HEK293 (cell line): ENCODE measurements around the gene DSG1.
A peak's percentile ranks its signal among the peaks of the same experiment; 100 is the strongest.

Experiments
- CTCF ChIA-PET: fragments of 350-600 bp; formaldehyde crosslinking; extraction: SDS; loops from one replicate; lab custom pipeline; 2021; ENCODE audit warnings: antibody characterized with exemption; lab: Yijun Ruan, JAX
- POLR2A ChIA-PET: fragments of 300-600 bp; formaldehyde crosslinking; extraction: SDS; loops from one replicate; lab custom pipeline; 2020; ENCODE audit warnings: antibody characterized with exemption, inconsistent platforms; lab: Yijun Ruan, JAX
- H3K27ac ChIP-seq: fragments of 200-500 bp; sonication (Bioruptor generic); 2 replicates; pipeline ENCODE4 v1.5.1; 2014; ENCODE audit warnings: low read depth, low read length, control low read depth, inconsistent platforms; ENCODE audit errors: extremely low read depth
- H3K36me3 ChIP-seq, 2 experiments: fragments of 200-500 bp in 1 of 2; sonication (Bioruptor generic) in 1 of 2; 1 replicate in 1 of 2; 2 replicates in 1 of 2; pipeline ENCODE4 v1.5.1; 2014 to 2017; ENCODE audit warnings: inconsistent platforms in 2 of 2, low read length in 2 of 2; ENCODE audit not compliant: control insufficient read depth in 2 of 2, insufficient read depth in 1 of 2
- H3K4me1 ChIP-seq: fragments of 200-500 bp; sonication (Bioruptor generic); 2 replicates; pipeline ENCODE4 v1.5.1; 2014; ENCODE audit warnings: mild to moderate bottlenecking, low read length, inconsistent platforms; ENCODE audit not compliant: control insufficient read depth, insufficient read depth
- H3K4me3 ChIP-seq: 2 replicates; pipeline ENCODE4 v1.5.1; 2011; ENCODE audit warnings: low read depth, mild to moderate bottlenecking, control low read depth, low read length, moderate library complexity
- H3K9me3 ChIP-seq: fragments of 200-500 bp; sonication (Bioruptor generic); 2 replicates; pipeline ENCODE4 v1.5.1; 2014; ENCODE audit warnings: low read depth, low read length, inconsistent platforms; ENCODE audit not compliant: control insufficient read depth, insufficient read depth
- FEZF1 ChIP-seq: fragments of 450-650 bp; formaldehyde crosslinking; IDR thresholded peaks from 2 replicates; pipeline ENCODE4 v1.5.1; 2016; ENCODE audit warnings: missing biosample characterization, missing genetic modification characterization
- GFI1B ChIP-seq: fragments of 450-650 bp; formaldehyde crosslinking; IDR thresholded peaks from 2 replicates; pipeline ENCODE4 v1.5.1; 2016; ENCODE audit warnings: missing biosample characterization, missing genetic modification characterization
- MEIS1 ChIP-seq: sonication (generic); formaldehyde crosslinking; IDR thresholded peaks from 2 replicates; pipeline ENCODE4 v1.8.1; 2022; ENCODE audit warnings: missing genetic modification reagents, mild to moderate bottlenecking, borderline replicate concordance
- MYNN ChIP-seq: fragments of 450-650 bp; formaldehyde crosslinking; IDR thresholded peaks from 2 replicates; pipeline ENCODE4 v1.5.1; 2016; ENCODE audit warnings: missing biosample characterization, missing genetic modification characterization, borderline replicate concordance
- OSR2 ChIP-seq: fragments of 450-650 bp; formaldehyde crosslinking; IDR thresholded peaks from 2 replicates; pipeline ENCODE4 v1.5.1; 2016; ENCODE audit warnings: missing biosample characterization, missing genetic modification characterization
- SALL2 ChIP-seq: fragments of 450-650 bp; formaldehyde crosslinking; IDR thresholded peaks from 2 replicates; pipeline ENCODE4 v1.5.0; 2017; ENCODE audit warnings: missing biosample characterization, mild to moderate bottlenecking, missing genetic modification characterization, borderline replicate concordance
- SCRT2 ChIP-seq: fragments of 450-650 bp; formaldehyde crosslinking; IDR thresholded peaks from 2 replicates; pipeline ENCODE4 v1.5.1; 2016; ENCODE audit warnings: missing biosample characterization, missing genetic modification characterization
- SP7 ChIP-seq: fragments of 450-650 bp; formaldehyde crosslinking; IDR thresholded peaks from 2 replicates; pipeline ENCODE4 v1.5.1; 2016; ENCODE audit warnings: missing biosample characterization, missing genetic modification characterization
- TCF7L2 ChIP-seq: IDR thresholded peaks from 2 replicates; pipeline ENCODE4 v1.6.1; 2011; ENCODE audit warnings: low read depth, mild to moderate bottlenecking, inconsistent platforms, low read length, moderate library complexity, borderline replicate concordance
- WT1 ChIP-seq: fragments of 450-650 bp; formaldehyde crosslinking; IDR thresholded peaks from 2 replicates; pipeline ENCODE4 v1.5.1; 2016; ENCODE audit warnings: missing biosample characterization, missing genetic modification characterization
- ZBTB1 ChIP-seq: fragments of 450-650 bp; formaldehyde crosslinking; IDR thresholded peaks from 2 replicates; pipeline ENCODE4 v1.5.1; 2016; ENCODE audit warnings: missing biosample characterization, missing genetic modification characterization
- ZBTB26 ChIP-seq: fragments of 450-650 bp; formaldehyde crosslinking; optimal IDR thresholded peaks from 2 replicates; pipeline ENCODE3; 2016; ENCODE audit warnings: missing biosample characterization, mild to moderate bottlenecking, missing genetic modification characterization
- ZBTB48 ChIP-seq: fragments of 450-650 bp; formaldehyde crosslinking; IDR thresholded peaks from 2 replicates; pipeline ENCODE4 v1.5.1; 2016; ENCODE audit warnings: missing biosample characterization, missing genetic modification characterization
- ZFP37 ChIP-seq: fragments of 450-650 bp; formaldehyde crosslinking; IDR thresholded peaks from 2 replicates; pipeline ENCODE4 v1.5.1; 2016; ENCODE audit warnings: missing biosample characterization, missing genetic modification characterization
- ZNF132 ChIP-seq: fragments of 450-650 bp; formaldehyde crosslinking; IDR thresholded peaks from 2 replicates; pipeline ENCODE4 v1.5.1; 2017; ENCODE audit warnings: missing biosample characterization, missing genetic modification characterization, borderline replicate concordance
- ZNF133 ChIP-seq: fragments of 450-650 bp; formaldehyde crosslinking; IDR thresholded peaks from 2 replicates; pipeline ENCODE4 v1.5.1; 2016; ENCODE audit warnings: missing biosample characterization, missing genetic modification characterization
- ZNF155 ChIP-seq: fragments of 450-650 bp; formaldehyde crosslinking; IDR thresholded peaks from 2 replicates; pipeline ENCODE4 v1.5.1; 2016; ENCODE audit warnings: missing biosample characterization, missing genetic modification characterization
- ZNF239 ChIP-seq: fragments of 450-650 bp; formaldehyde crosslinking; IDR thresholded peaks from 2 replicates; pipeline ENCODE4 v1.5.1; 2016; ENCODE audit warnings: missing biosample characterization, missing genetic modification characterization
- ZNF426 ChIP-seq: fragments of 450-650 bp; formaldehyde crosslinking; IDR thresholded peaks from 2 replicates; pipeline ENCODE4 v1.5.1; 2017; ENCODE audit warnings: missing biosample characterization, missing genetic modification characterization, mild to moderate bottlenecking, inconsistent platforms, moderate library complexity
- ZNF514 ChIP-seq: fragments of 450-650 bp; formaldehyde crosslinking; IDR thresholded peaks from 2 replicates; pipeline ENCODE4 v1.5.1; 2016; ENCODE audit warnings: missing biosample characterization, missing genetic modification characterization
- ZNF585B ChIP-seq: fragments of 450-650 bp; formaldehyde crosslinking; IDR thresholded peaks from 2 replicates; pipeline ENCODE4 v1.5.1; 2016; ENCODE audit warnings: missing biosample characterization, missing genetic modification characterization
- ZNF654 ChIP-seq: fragments of 450-650 bp; formaldehyde crosslinking; IDR thresholded peaks from 2 replicates; pipeline ENCODE4 v1.5.1; 2016; ENCODE audit warnings: low read depth, missing biosample characterization, missing genetic modification characterization
- ZNF707 ChIP-seq: fragments of 450-650 bp; formaldehyde crosslinking; IDR thresholded peaks from 2 replicates; pipeline ENCODE4 v1.5.1; 2016; ENCODE audit warnings: missing biosample characterization, missing genetic modification characterization
- ZSCAN4 ChIP-seq: fragments of 450-650 bp; formaldehyde crosslinking; IDR thresholded peaks from 2 replicates; pipeline ENCODE4 v1.5.1; 2017; ENCODE audit warnings: missing biosample characterization, missing genetic modification characterization
- TF ChIP-seq, protein P1 (sequence below): fragments of 450-650 bp; formaldehyde crosslinking; IDR thresholded peaks from 2 replicates; pipeline ENCODE4 v1.5.1; 2016; ENCODE audit warnings: missing biosample characterization, missing genetic modification characterization
- TF ChIP-seq, protein P2 (sequence below): fragments of 450-650 bp; formaldehyde crosslinking; IDR thresholded peaks from 2 replicates; pipeline ENCODE4 v1.5.1; 2016; ENCODE audit warnings: missing biosample characterization, missing genetic modification characterization, low read depth
- TF ChIP-seq, protein P3 (sequence below): fragments of 450-650 bp; formaldehyde crosslinking; IDR thresholded peaks from 2 replicates; pipeline ENCODE4 v1.5.0; 2017; ENCODE audit warnings: missing biosample characterization, missing genetic modification characterization, borderline replicate concordance

Gene DSG1

DNA sequence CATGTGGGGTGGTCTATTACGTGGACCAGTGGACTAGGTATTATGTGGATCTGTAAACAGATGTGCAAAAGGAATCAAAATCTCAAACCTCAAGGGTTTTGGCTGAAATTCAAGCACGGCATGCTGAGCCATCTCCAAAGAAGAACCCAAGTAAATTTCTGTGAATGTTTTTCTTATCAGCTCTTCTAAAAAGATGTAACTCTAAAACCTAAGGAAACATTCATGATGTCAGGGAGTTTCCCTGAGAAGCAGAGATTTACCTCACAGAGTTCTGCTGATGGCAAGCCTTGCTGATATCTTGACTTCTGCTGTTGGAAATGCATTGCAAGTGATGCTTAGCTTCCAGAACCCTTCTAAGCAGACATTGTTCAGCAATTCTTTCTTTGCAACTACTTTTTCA lies 80.2 kb downstream of the DSG1 start:
- no peaks in the 10 kb centered on the region for H3K4me1 ChIP-seq
- ChIA-PET CTCF (interaction anchor here (0.6 to 1.4 kb wide), 2 partner anchors 12 to 201 kb away, joined by 3 read pairs; no protein-coding TSS in a partner anchor), POLR2A (no interaction called here)
- TF ChIP-seq ZNF155 (no peak), ZNF132 (tag by site-specific recombination) (no peak), MEIS1 (CRISPR knock-in tag) (no peak), ZBTB48 (tag by site-specific recombination) (no peak), ZFP37 (tag by site-specific recombination) (no peak), SCRT2 (no peak), ZBTB1 (tag by site-specific recombination) (no peak), SALL2 (tag by site-specific recombination) (no peak)
- TF ChIP-seq, protein P1, sequence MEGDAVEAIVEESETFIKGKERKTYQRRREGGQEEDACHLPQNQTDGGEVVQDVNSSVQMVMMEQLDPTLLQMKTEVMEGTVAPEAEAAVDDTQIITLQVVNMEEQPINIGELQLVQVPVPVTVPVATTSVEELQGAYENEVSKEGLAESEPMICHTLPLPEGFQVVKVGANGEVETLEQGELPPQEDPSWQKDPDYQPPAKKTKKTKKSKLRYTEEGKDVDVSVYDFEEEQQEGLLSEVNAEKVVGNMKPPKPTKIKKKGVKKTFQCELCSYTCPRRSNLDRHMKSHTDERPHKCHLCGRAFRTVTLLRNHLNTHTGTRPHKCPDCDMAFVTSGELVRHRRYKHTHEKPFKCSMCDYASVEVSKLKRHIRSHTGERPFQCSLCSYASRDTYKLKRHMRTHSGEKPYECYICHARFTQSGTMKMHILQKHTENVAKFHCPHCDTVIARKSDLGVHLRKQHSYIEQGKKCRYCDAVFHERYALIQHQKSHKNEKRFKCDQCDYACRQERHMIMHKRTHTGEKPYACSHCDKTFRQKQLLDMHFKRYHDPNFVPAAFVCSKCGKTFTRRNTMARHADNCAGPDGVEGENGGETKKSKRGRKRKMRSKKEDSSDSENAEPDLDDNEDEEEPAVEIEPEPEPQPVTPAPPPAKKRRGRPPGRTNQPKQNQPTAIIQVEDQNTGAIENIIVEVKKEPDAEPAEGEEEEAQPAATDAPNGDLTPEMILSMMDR = no peak
- no peaks in the 10 kb centered on the region for H3K9me3 ChIP-seq
- H3K36me3 ChIP-seq = no peaks in the 10 kb centered on the region
- no peak overlapping the region for H3K4me3 ChIP-seq
- H3K27ac ChIP-seq = no peak overlapping the region

GRCh38 chr18:31399306-31400032 lies 81.5 kb downstream of the DSG1 start:
- CTCF ChIA-PET = interaction anchor here (0.7 to 1.4 kb wide), 2 partner anchors 11 to 633 kb away, joined by 3 to 4 read pairs; no protein-coding TSS in a partner anchor
- Histone ChIP-seq H3K27ac (no peak overlapping the region), H3K9me3 (no peaks in the 10 kb centered on the region), H3K36me3 (no peaks in the 10 kb centered on the region), H3K4me1 (no peaks in the 10 kb centered on the region), H3K4me3 (no peak overlapping the region)
- POLR2A ChIA-PET = interaction anchor here (0.6 kb wide), 1 partner anchor 104 kb away, joined by 4 read pairs; no protein-coding TSS in a partner anchor
- TF ChIP-seq GFI1B (tag by site-specific recombination) (no peak), ZNF585B (tag by site-specific recombination) (no peak), TCF7L2 (peak; percentile 93), ZNF426 (tag by site-specific recombination) (no peak), ZNF133 (tag by site-specific recombination) (no peak), ZNF239 (no peak), ZNF707 (no peak), MYNN (tag by site-specific recombination) (no peak), ZNF514 (tag by site-specific recombination) (no peak), ZSCAN4 (tag by site-specific recombination) (no peak), WT1 (no peak), SP7 (no peak), ZBTB26 (tag by site-specific recombination) (no peak), ZNF654 (tag by site-specific recombination) (no peak), OSR2 (tag by site-specific recombination) (peak; percentile 14; the same call in 1 of the 2 replicates), FEZF1 (tag by site-specific recombination) (peak; percentile 49; the same call in 1 of the 2 replicates)
- TF ChIP-seq, protein P2, sequence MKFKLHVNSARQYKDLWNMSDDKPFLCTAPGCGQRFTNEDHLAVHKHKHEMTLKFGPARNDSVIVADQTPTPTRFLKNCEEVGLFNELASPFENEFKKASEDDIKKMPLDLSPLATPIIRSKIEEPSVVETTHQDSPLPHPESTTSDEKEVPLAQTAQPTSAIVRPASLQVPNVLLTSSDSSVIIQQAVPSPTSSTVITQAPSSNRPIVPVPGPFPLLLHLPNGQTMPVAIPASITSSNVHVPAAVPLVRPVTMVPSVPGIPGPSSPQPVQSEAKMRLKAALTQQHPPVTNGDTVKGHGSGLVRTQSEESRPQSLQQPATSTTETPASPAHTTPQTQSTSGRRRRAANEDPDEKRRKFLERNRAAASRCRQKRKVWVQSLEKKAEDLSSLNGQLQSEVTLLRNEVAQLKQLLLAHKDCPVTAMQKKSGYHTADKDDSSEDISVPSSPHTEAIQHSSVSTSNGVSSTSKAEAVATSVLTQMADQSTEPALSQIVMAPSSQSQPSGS (tag by site-specific recombination) = no peak
- TF ChIP-seq, protein P3, sequence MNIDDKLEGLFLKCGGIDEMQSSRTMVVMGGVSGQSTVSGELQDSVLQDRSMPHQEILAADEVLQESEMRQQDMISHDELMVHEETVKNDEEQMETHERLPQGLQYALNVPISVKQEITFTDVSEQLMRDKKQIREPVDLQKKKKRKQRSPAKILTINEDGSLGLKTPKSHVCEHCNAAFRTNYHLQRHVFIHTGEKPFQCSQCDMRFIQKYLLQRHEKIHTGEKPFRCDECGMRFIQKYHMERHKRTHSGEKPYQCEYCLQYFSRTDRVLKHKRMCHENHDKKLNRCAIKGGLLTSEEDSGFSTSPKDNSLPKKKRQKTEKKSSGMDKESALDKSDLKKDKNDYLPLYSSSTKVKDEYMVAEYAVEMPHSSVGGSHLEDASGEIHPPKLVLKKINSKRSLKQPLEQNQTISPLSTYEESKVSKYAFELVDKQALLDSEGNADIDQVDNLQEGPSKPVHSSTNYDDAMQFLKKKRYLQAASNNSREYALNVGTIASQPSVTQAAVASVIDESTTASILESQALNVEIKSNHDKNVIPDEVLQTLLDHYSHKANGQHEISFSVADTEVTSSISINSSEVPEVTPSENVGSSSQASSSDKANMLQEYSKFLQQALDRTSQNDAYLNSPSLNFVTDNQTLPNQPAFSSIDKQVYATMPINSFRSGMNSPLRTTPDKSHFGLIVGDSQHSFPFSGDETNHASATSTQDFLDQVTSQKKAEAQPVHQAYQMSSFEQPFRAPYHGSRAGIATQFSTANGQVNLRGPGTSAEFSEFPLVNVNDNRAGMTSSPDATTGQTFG (tag by site-specific recombination) = no peak
